Parathyroid adenoma (tissue), 2 donors: ENCODE data around the gene TENM4.

Experiments used
- H2AFZ ChIP-seq: fragments of 300-600 bp; sonication (generic); one replicate; pipeline ENCODE4 v1.7.0; 2017; ENCODE audit warnings: antibody characterized with exemption, mild to moderate bottlenecking
- H3K27ac ChIP-seq: fragments of 300-600 bp; sonication (generic); one replicate; pipeline ENCODE4 v1.7.0; 2017
- H3K27me3 ChIP-seq: fragments of 300-600 bp; sonication (generic); one replicate; pipeline ENCODE4 v1.7.0; 2017; ENCODE audit warnings: low read length; ENCODE audit not compliant: control insufficient read depth, insufficient read depth
- H3K36me3 ChIP-seq: fragments of 300-600 bp; sonication (generic); one replicate; pipeline ENCODE4 v1.7.0; 2017; ENCODE audit warnings: low read length; ENCODE audit not compliant: control insufficient read depth, insufficient read depth
- H3K4me1 ChIP-seq: fragments of 300-600 bp; sonication (generic); one replicate; pipeline ENCODE4 v1.7.0; 2017; ENCODE audit warnings: control low read depth
- H3K4me2 ChIP-seq: fragments of 300-600 bp; sonication (generic); one replicate; pipeline ENCODE4 v1.7.0; 2017; ENCODE audit warnings: low read length
- H3K4me3 ChIP-seq: fragments of 300-600 bp; sonication (generic); one replicate; pipeline ENCODE4 v1.7.0; 2017; ENCODE audit warnings: low read depth, low read length
- H3K79me2 ChIP-seq: fragments of 300-600 bp; sonication (generic); one replicate; pipeline ENCODE4 v1.7.0; 2017; ENCODE audit warnings: control low read depth
- H3K9ac ChIP-seq: fragments of 300-600 bp; sonication (generic); one replicate; pipeline ENCODE4 v1.7.0; 2017; ENCODE audit warnings: mild to moderate bottlenecking
- H3K9me3 ChIP-seq: fragments of 300-600 bp; sonication (generic); one replicate; pipeline ENCODE4 v1.7.0; 2017; ENCODE audit warnings: low read length; ENCODE audit not compliant: control insufficient read depth
- TF ChIP-seq, protein P1 (sequence below): fragments of 300-600 bp; sonication (generic); IDR thresholded peaks from one replicate; pipeline ENCODE4 v1.7.0; 2017; ENCODE audit warnings: antibody characterized with exemption, mild to moderate bottlenecking
- donor health status: primary hyperparathyroidism.

Gene TENM4

DNA sequence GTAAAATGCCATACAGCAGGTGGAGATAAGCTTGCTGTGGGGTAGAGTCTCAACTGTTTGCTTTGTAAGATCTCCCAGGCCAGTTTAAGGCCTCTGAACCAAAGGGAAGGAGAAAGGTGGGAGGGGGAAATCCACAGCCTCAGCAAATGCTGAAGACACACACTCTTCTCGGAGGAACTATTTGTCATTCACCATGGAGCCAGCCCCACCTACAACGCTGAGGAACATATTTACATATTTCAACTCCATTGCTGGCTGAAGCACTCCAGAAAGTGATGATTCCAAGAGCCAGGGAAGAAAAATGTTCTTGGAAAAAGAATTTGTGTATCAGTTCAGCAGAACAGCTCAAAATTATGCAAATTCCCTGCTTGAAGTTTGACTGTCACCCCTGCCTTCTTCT, 6.5 kb downstream of the TENM4 start:
- no peak overlapping the region for H3K4me3 ChIP-seq
- no peaks in the 10 kb centered on the region for H3K27me3 ChIP-seq
- H3K9ac ChIP-seq = no peak overlapping the region
- no peak overlapping the region for H3K27ac ChIP-seq
- H3K4me2 ChIP-seq = no peak overlapping the region
- TF ChIP-seq, protein P1, sequence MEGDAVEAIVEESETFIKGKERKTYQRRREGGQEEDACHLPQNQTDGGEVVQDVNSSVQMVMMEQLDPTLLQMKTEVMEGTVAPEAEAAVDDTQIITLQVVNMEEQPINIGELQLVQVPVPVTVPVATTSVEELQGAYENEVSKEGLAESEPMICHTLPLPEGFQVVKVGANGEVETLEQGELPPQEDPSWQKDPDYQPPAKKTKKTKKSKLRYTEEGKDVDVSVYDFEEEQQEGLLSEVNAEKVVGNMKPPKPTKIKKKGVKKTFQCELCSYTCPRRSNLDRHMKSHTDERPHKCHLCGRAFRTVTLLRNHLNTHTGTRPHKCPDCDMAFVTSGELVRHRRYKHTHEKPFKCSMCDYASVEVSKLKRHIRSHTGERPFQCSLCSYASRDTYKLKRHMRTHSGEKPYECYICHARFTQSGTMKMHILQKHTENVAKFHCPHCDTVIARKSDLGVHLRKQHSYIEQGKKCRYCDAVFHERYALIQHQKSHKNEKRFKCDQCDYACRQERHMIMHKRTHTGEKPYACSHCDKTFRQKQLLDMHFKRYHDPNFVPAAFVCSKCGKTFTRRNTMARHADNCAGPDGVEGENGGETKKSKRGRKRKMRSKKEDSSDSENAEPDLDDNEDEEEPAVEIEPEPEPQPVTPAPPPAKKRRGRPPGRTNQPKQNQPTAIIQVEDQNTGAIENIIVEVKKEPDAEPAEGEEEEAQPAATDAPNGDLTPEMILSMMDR = no peak
- no peaks in the 10 kb centered on the region for H3K36me3 ChIP-seq
- H2AFZ ChIP-seq = no peak overlapping the region
- no peaks in the 10 kb centered on the region for H3K9me3 ChIP-seq
- no peaks in the 10 kb centered on the region for H3K4me1 ChIP-seq
- H3K79me2 ChIP-seq = no peaks in the 10 kb centered on the region

DNA sequence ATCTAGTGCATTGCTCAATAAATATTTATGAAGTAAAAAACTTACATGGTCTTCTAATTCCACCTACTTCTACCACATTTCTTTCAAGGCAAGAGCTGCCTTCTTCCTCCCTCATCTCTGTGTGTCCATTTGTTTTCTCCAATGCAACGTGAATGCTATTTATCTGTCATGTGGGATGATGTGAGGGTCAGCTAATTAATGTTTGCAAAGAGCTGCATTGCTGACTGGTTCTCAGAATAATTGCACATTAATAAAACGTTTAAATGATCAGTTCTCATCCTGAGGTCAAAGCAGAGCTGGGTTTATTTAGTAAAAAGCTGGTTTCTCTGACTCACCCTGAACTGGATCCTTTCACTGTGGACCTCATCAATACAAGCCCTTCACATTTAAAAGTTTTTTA, 8.7 kb downstream of the TENM4 start:
- H3K4me3 ChIP-seq = no peak overlapping the region
- no peaks in the 10 kb centered on the region for H3K36me3 ChIP-seq
- H3K4me1 ChIP-seq = no peaks in the 10 kb centered on the region
- no peaks in the 10 kb centered on the region for H3K79me2 ChIP-seq
- no peak overlapping the region for H3K27ac ChIP-seq
- TF ChIP-seq, protein P1 = no peak
- no peak overlapping the region for H2AFZ ChIP-seq
- no peaks in the 10 kb centered on the region for H3K27me3 ChIP-seq
- no peak overlapping the region for H3K4me2 ChIP-seq
- H3K9me3 ChIP-seq = no peaks in the 10 kb centered on the region
- no peak overlapping the region for H3K9ac ChIP-seq

DNA sequence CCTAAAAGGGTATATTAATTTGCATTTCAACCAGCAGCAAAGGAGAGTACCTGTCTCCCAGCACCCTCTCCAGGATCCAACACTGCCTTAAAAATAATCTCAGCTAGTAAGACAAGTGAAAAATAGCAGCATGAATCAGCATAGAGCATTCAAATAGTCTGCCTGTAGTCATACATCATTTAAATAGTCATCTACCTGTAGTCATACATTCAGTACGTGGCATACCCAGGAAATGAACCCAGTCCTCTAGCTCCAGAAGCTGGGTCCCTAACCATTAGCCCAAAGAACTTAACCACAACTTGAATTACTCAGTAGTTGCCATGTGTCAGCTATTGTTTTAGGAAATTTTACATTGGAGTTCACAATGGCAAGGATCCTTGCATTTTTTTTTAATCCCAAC, 9.3 kb downstream of the TENM4 start:
- H3K27me3 ChIP-seq = no peaks in the 10 kb centered on the region
- no peak overlapping the region for H3K27ac ChIP-seq
- H3K9ac ChIP-seq = no peak overlapping the region
- TF ChIP-seq, protein P1 = no peak
- H2AFZ ChIP-seq = no peak overlapping the region
- H3K36me3 ChIP-seq = no peaks in the 10 kb centered on the region
- H3K4me2 ChIP-seq = no peak overlapping the region
- no peaks in the 10 kb centered on the region for H3K9me3 ChIP-seq
- H3K79me2 ChIP-seq = no peaks in the 10 kb centered on the region
- H3K4me1 ChIP-seq = no peaks in the 10 kb centered on the region
- no peak overlapping the region for H3K4me3 ChIP-seq

DNA sequence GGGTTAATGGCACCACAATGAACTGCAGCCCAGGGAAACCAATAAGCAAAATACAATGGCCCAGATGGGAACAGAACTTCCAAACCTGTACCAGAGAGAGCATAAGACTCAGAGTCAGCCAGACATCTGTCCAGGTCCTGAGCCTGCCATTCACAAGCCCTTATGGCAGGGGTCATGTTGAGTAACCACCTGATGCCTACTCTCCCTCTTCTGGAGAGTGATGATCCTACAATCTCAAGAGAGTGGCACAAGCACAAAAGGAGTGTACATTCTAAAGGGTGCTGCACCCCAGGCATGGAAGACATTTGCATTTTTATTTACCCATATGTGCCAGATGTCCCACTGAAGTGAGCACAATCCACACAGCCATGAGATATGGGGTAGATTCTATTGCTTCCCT, 10.6 kb downstream of the TENM4 start:
- Histone ChIP-seq H3K79me2 (no peaks in the 10 kb centered on the region), H3K4me3 (no peak overlapping the region), H3K4me1 (no peaks in the 10 kb centered on the region), H3K27me3 (no peaks in the 10 kb centered on the region), H3K9me3 (no peaks in the 10 kb centered on the region), H3K9ac (no peak overlapping the region), H3K27ac (no peak overlapping the region), H2AFZ (no peak overlapping the region), H3K4me2 (no peak overlapping the region), H3K36me3 (no peaks in the 10 kb centered on the region)
- TF ChIP-seq, protein P1 = no peak

DNA sequence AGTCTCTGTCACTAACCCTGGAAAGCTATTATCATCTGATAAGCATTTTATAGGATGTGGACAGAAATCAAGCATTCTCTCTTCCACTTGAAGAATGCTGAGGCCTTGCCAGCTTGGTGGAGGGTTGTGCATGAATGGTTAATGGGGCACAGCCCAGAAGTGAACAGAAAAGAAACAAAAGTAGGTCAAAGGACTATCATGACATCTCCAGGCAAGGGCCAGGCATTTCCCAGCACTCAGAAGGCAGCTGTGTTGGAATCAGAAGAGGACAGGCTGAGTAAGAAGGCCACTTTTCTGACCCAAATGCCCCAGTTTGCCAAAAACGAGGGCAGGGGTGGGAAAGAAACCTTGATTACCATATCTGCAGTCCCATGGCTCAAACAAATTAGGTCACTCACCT, 12.4 kb downstream of the TENM4 start:
- no peaks in the 10 kb centered on the region for H3K36me3 ChIP-seq
- TF ChIP-seq, protein P1 = no peak
- no peaks in the 10 kb centered on the region for H3K79me2 ChIP-seq
- no peak overlapping the region for H3K4me3 ChIP-seq
- no peaks in the 10 kb centered on the region for H3K27me3 ChIP-seq
- no peak overlapping the region for H3K4me2 ChIP-seq
- no peak overlapping the region for H2AFZ ChIP-seq
- H3K4me1 ChIP-seq = no peaks in the 10 kb centered on the region
- H3K27ac ChIP-seq = no peak overlapping the region
- H3K9me3 ChIP-seq = no peaks in the 10 kb centered on the region
- H3K9ac ChIP-seq = no peak overlapping the region
